Liver (tissue), 9 donors: ENCODE measurements around the gene ROR1. TPM values are rescaled to one million over a fixed set of nuclear protein-coding genes. Genes with fewer than 3 reads are reported as not detected.
"Not testable (repeated sequence)": the region's sequence is repeated elsewhere in the genome, so short reads cannot be mapped to it uniquely, and the experiment has no call there.

Experiments used
- DNase-seq: peaks from one replicate; pipeline ENCODE4 v3.0.0-alpha.2; 2017; ENCODE audit warnings: low spot score
- H3K27ac ChIP-seq, 2 donors: one replicate each; pipeline ENCODE4 v1.7.0; 2013; ENCODE audit warnings: inconsistent platforms in 2 of 2, low read length in 2 of 2, control low read depth in 1 of 2, low read depth in 1 of 2, mild to moderate bottlenecking in 1 of 2
- H3K27me3 ChIP-seq, 4 donors: one replicate each; pipeline versions ENCODE4 v1.6.1 to v1.7.0; 2013; ENCODE audit warnings: low read length in 3 of 4, inconsistent platforms in 1 of 4, mild to moderate bottlenecking in 1 of 4, moderate library complexity in 1 of 4; ENCODE audit not compliant: control insufficient read depth in 4 of 4, insufficient read depth in 4 of 4
- H3K36me3 ChIP-seq, 4 donors: one replicate each; pipeline versions ENCODE4 v1.6.1 to v1.7.0; 2013; ENCODE audit warnings: low read length in 3 of 4, mild to moderate bottlenecking in 3 of 4, low read depth in 1 of 4, moderate library complexity in 1 of 4; ENCODE audit not compliant: control insufficient read depth in 4 of 4, insufficient read depth in 3 of 4
- H3K4me1 ChIP-seq, 4 donors: one replicate each; pipeline versions ENCODE4 v1.6.1 to v1.7.0; 2013; ENCODE audit warnings: low read length in 3 of 4, mild to moderate bottlenecking in 3 of 4, moderate library complexity in 1 of 4; ENCODE audit not compliant: control insufficient read depth in 4 of 4, insufficient read depth in 4 of 4
- H3K4me3 ChIP-seq, 3 donors: one replicate each; pipeline versions ENCODE4 v1.6.1 to v1.7.0; 2013; ENCODE audit warnings: low read length in 3 of 3, control low read depth in 1 of 3, low read depth in 1 of 3, mild to moderate bottlenecking in 1 of 3
- H3K9ac ChIP-seq, 2 donors: one replicate each; pipeline ENCODE4 v1.7.0; 2013; ENCODE audit warnings: low read length in 2 of 2, mild to moderate bottlenecking in 2 of 2, moderate library complexity in 2 of 2, control low read depth in 1 of 2, low read depth in 1 of 2
- H3K9me3 ChIP-seq, 4 donors: one replicate each; pipeline versions ENCODE4 v1.6.1 to v1.7.0; 2013; ENCODE audit warnings: low read length in 3 of 4; ENCODE audit not compliant: control insufficient read depth in 4 of 4
- ATF3 ChIP-seq: IDR thresholded peaks from 2 replicates; pipeline ENCODE4 v1.6.1; 2016; ENCODE audit warnings: antibody characterized with exemption
- CTCF ChIP-seq: fragments of 150-350 bp; IDR thresholded peaks from 2 replicates; pipeline ENCODE4 v1.5.1; 2017; ENCODE audit warnings: improper control_type of control experiment, low read depth, low read length; ENCODE audit not compliant: missing input control
- EGR1 ChIP-seq, 2 donors: IDR thresholded peaks; 2 replicates each; pipeline ENCODE4 v1.6.1; 2016 to 2018; ENCODE audit warnings: antibody characterized with exemption in 2 of 2, low read depth in 2 of 2
- FOXA1 ChIP-seq: IDR thresholded peaks from 2 replicates; pipeline ENCODE4 v1.6.1; 2016; ENCODE audit warnings: antibody characterized with exemption
- GABPA ChIP-seq, 2 donors: IDR thresholded peaks in 1 of 2; conservative IDR thresholded peaks in 1 of 2; 2 replicates each; pipeline ENCODE4 v1.6.1; 2016; ENCODE audit warnings: antibody characterized with exemption in 2 of 2, mild to moderate bottlenecking in 1 of 2, moderate library complexity in 1 of 2
- HNF4A ChIP-seq, 2 donors: conservative IDR thresholded peaks; 2 replicates each; pipeline ENCODE4 v1.6.1; 2016; ENCODE audit warnings: antibody characterized with exemption in 2 of 2, mild to moderate bottlenecking in 2 of 2
- HNF4G ChIP-seq: IDR thresholded peaks from 2 replicates; pipeline ENCODE4 v1.6.1; 2016; ENCODE audit warnings: antibody characterized with exemption
- JUND ChIP-seq, 2 donors: IDR thresholded peaks; 2 replicates each; pipeline ENCODE4 v1.6.1; 2016; ENCODE audit warnings: antibody characterized with exemption in 2 of 2
- NR2F2 ChIP-seq: IDR thresholded peaks from 2 replicates; pipeline ENCODE4 v1.6.1; 2016; ENCODE audit warnings: antibody characterized with exemption
- RAD21 ChIP-seq, 2 donors: IDR thresholded peaks; 2 replicates each; pipeline ENCODE4 v1.6.1; 2016; ENCODE audit warnings: antibody characterized with exemption in 2 of 2, mild to moderate bottlenecking in 2 of 2
- RXRA ChIP-seq, 2 donors: IDR thresholded peaks; 2 replicates each; pipeline ENCODE4 v1.6.1; 2017 to 2018; ENCODE audit warnings: antibody characterized with exemption in 2 of 2, mild to moderate bottlenecking in 1 of 2
- YY1 ChIP-seq: IDR thresholded peaks from 2 replicates; pipeline ENCODE4 v1.6.1; 2016; ENCODE audit warnings: antibody characterized with exemption, mild to moderate bottlenecking
- ZBTB33 ChIP-seq: IDR thresholded peaks from 2 replicates; pipeline ENCODE4 v1.6.1; 2016; ENCODE audit warnings: antibody characterized with exemption
- WGBS: extraction: QIAGEN DNeasy Blood & Tissue Kit; methylation state at CpG from one replicate; pipeline ENCODE4 v1.1.7; 2013; 5-methylcytosine and 5-hydroxymethylcytosine counted together
- polyA plus RNA-seq, 2 donors: library from polyadenylated mRNA; stranded (reverse) in 1 of 2; unstranded in 1 of 2; fragments of 200-250 nt in 1 of 2; fragments of >200 nt in 1 of 2; fragmentation: Nextera tagmentation in 1 of 2; extraction: Ambion mirVana in 1 of 2; gene quantifications; one replicate each; pipeline versions ENCODE4 v1.2.1 to v1.2.3, GENCODE V29; 2013 to 2015
- total RNA-seq, 2 donors: library from RNA; depleted of rRNA; stranded (reverse); fragments of >200 nt; gene quantifications; one replicate each; pipeline ENCODE4 v1.2.3, GENCODE V29; 2014
- TF ChIP-seq, protein P1 (sequence below): IDR thresholded peaks from 2 replicates; pipeline ENCODE4 v1.6.1; 2016; ENCODE audit warnings: antibody characterized with exemption, mild to moderate bottlenecking
- TF ChIP-seq, protein P2 (sequence below): IDR thresholded peaks from 2 replicates; pipeline ENCODE4 v1.6.1; 2016; ENCODE audit warnings: antibody characterized with exemption
- donor health status: healthy.
- donor health status: healthy.
- donor health status: healthy.
- donor health status: healthy.
- donor health status: healthy.

Gene ROR1
- total and polyA plus RNA-seq, 4 donors: 0.15 to 0.98 (median 0.37) TPM

- H3K4me1 ChIP-seq: peaks cover 0 to 7% (median 0%) of the 10 kb centered on the region in 4 donors
- no peak overlapping the region for H3K27ac ChIP-seq
- no peak overlapping the region for H3K9ac ChIP-seq
- no peaks in the 10 kb centered on the region for H3K36me3 ChIP-seq
- no peaks in the 10 kb centered on the region for H3K9me3 ChIP-seq
- H3K27me3 ChIP-seq: no peaks in the 10 kb centered on the region
- TF ChIP-seq ATF3: no peak
- TF ChIP-seq RAD21 (IDR thresholded peaks at IDR 0.05): no peak
- TF ChIP-seq RXRA (IDR thresholded peaks at IDR 0.05): no peak
- no peak for TF ChIP-seq NR2F2
- TF ChIP-seq HNF4A (conservative IDR thresholded peaks at IDR 0.05): peak in 1 of 2 donors; percentile 66
- no peak for TF ChIP-seq ZBTB33
- no peak for TF ChIP-seq HNF4G
- TF ChIP-seq, protein P1, sequence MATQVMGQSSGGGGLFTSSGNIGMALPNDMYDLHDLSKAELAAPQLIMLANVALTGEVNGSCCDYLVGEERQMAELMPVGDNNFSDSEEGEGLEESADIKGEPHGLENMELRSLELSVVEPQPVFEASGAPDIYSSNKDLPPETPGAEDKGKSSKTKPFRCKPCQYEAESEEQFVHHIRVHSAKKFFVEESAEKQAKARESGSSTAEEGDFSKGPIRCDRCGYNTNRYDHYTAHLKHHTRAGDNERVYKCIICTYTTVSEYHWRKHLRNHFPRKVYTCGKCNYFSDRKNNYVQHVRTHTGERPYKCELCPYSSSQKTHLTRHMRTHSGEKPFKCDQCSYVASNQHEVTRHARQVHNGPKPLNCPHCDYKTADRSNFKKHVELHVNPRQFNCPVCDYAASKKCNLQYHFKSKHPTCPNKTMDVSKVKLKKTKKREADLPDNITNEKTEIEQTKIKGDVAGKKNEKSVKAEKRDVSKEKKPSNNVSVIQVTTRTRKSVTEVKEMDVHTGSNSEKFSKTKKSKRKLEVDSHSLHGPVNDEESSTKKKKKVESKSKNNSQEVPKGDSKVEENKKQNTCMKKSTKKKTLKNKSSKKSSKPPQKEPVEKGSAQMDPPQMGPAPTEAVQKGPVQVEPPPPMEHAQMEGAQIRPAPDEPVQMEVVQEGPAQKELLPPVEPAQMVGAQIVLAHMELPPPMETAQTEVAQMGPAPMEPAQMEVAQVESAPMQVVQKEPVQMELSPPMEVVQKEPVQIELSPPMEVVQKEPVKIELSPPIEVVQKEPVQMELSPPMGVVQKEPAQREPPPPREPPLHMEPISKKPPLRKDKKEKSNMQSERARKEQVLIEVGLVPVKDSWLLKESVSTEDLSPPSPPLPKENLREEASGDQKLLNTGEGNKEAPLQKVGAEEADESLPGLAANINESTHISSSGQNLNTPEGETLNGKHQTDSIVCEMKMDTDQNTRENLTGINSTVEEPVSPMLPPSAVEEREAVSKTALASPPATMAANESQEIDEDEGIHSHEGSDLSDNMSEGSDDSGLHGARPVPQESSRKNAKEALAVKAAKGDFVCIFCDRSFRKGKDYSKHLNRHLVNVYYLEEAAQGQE: no peak
- no peak for TF ChIP-seq CTCF
- no peak for TF ChIP-seq EGR1 (IDR thresholded peaks at IDR 0.05; ENCODE audit: low read depth in 2 of 2)
- no peak for TF ChIP-seq FOXA1
- TF ChIP-seq, protein P2, sequence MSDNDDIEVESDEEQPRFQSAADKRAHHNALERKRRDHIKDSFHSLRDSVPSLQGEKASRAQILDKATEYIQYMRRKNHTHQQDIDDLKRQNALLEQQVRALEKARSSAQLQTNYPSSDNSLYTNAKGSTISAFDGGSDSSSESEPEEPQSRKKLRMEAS: no peak
- no peak for TF ChIP-seq GABPA (IDR thresholded peaks at IDR 0.05 in 1 of 2, conservative IDR thresholded peaks at IDR 0.05 in 1 of 2)
- peak; percentile 64 for TF ChIP-seq YY1
- TF ChIP-seq JUND (IDR thresholded peaks at IDR 0.05): no peak
- 67% methylated on average over 6 of the region's 6 CpGs for WGBS
- H3K4me3 ChIP-seq: no peak overlapping the region
- no peak for DNase-seq
These were observed 10.9 kb downstream of the ROR1 start for GRCh38 chr1:63784489-63785390.

- H3K9me3 ChIP-seq, H3K27ac ChIP-seq, H3K4me1 ChIP-seq, H3K9ac ChIP-seq, H3K27me3 ChIP-seq, H3K36me3 ChIP-seq, DNase-seq, H3K4me3 ChIP-seq: not testable (repeated sequence)
- 96% methylated on average over 3 of the region's 3 CpGs for WGBS
These were observed 13.5 kb downstream of the ROR1 start for GRCh38 chr1:63787270-63787669.
